ENCODE results near the gene PLA2G2D.

GRCh38 chr1:20107351-20107750 lies 12.0 kb downstream of the PLA2G2D start:
- TF ChIP-seq CTCF (conservative IDR thresholded peaks at IDR 0.05; ENCODE audit: low read length) (no peak), EZH2phosphoT487 (IDR thresholded peaks at IDR 0.05; ENCODE audit: borderline replicate concordance) (no peak)
